Natural killer cell (primary cell): ENCODE data around the gene SLC22A17. TPM values are rescaled to one million over a fixed set of nuclear protein-coding genes. Genes with fewer than 3 reads are reported as not detected.

ENCODE experiments used
- ATAC-seq, 3 donors: fragments of 150-1000 bp in 2 of 3; fragments of 200-7000 bp in 1 of 3; cut with Tn5 transposase; 1 replicate in 1 of 3; 2 replicates in 2 of 3; pipeline ENCODE4 v1.10.0; 2021; ENCODE audit warnings: mild to moderate bottlenecking in 2 of 3, moderate library complexity in 2 of 3
- DNase-seq, 2 donors: peaks; one replicate each; pipeline versions ENCODE4 v3.0.0 to v3.0.0-alpha.2; 2013 to 2021; ENCODE audit warnings: mixed read lengths in 1 of 2
- H3K27ac ChIP-seq: one replicate; pipeline ENCODE4 v1.5.1; 2013; ENCODE audit warnings: mild to moderate bottlenecking, low read length
- H3K27me3 ChIP-seq: one replicate; pipeline ENCODE4 v1.6.1; 2013; ENCODE audit warnings: low read length; ENCODE audit not compliant: control insufficient read depth, insufficient read depth
- H3K36me3 ChIP-seq: one replicate; pipeline ENCODE4 v1.6.1; 2013; ENCODE audit warnings: low read length; ENCODE audit not compliant: control insufficient read depth, insufficient read depth
- H3K4me1 ChIP-seq: one replicate; pipeline ENCODE4 v1.6.1; 2013; ENCODE audit warnings: low read length; ENCODE audit not compliant: control insufficient read depth, insufficient read depth
- H3K4me3 ChIP-seq: one replicate; pipeline ENCODE4 v1.5.1; 2013; ENCODE audit warnings: low read length
- H3K9me3 ChIP-seq: one replicate; pipeline ENCODE4 v1.6.1; 2013; ENCODE audit warnings: low read length; ENCODE audit not compliant: control insufficient read depth, insufficient read depth
- H3K27ac Mint-ChIP-seq, 2 donors: one replicate each; pipeline ENCODE4 v1.8.0; 2022; ENCODE audit warnings: mild to moderate bottlenecking in 2 of 2, mixed read lengths in 2 of 2, moderate library complexity in 1 of 2
- H3K27me3 Mint-ChIP-seq, 2 donors: one replicate each; pipeline ENCODE4 v1.8.0; 2022; ENCODE audit warnings: low read depth in 2 of 2, mixed read lengths in 2 of 2
- H3K36me3 Mint-ChIP-seq: one replicate; pipeline ENCODE4 v1.8.0; 2022; ENCODE audit warnings: mixed read lengths
- H3K4me1 Mint-ChIP-seq, 2 donors: one replicate each; pipeline ENCODE4 v1.8.0; 2022; ENCODE audit warnings: mixed read lengths in 2 of 2
- H3K4me3 Mint-ChIP-seq: one replicate; pipeline ENCODE4 v1.8.0; 2022; ENCODE audit warnings: mild to moderate bottlenecking, moderate library complexity, mixed read lengths
- H3K9me3 Mint-ChIP-seq, 2 donors: one replicate each; pipeline ENCODE4 v1.8.0; 2022; ENCODE audit warnings: mixed read lengths in 2 of 2
- CTCF ChIP-seq: fragments of 200-600 bp; IDR thresholded peaks from one replicate; pipeline ENCODE4 v1.8.0; 2022; ENCODE audit warnings: antibody characterized with exemption
- WGBS: methylation state at CpG from one replicate; pipeline ENCODE4 v1.1.7; 2013; ENCODE audit warnings: missing lambda C conversion rate; ENCODE audit not compliant: insufficient coverage; 5-methylcytosine and 5-hydroxymethylcytosine counted together
- intact Hi-C: fragments of 100-400 bp; cut with micrococcal nuclease; formaldehyde crosslinking; loops from one replicate; pipeline ENCODE4 v1.14.2; 2022
- total RNA-seq, 4 donors: library from RNA; stranded (reverse); fragments of 120-200 nt in 1 of 4; gene quantifications; one replicate each; pipeline versions ENCODE4 v1.2.3 to v1.2.4, GENCODE V29; 2013 to 2022

The SLC22A17 gene
- total RNA-seq, 3 donors from 2014 or later (not counting 1 experiment from before 2014, with no cell fraction given) = 0.28 to 1.00 TPM; not detected in 1

GRCh38 chr14:23365036-23365731 lies 12.5 kb upstream of the SLC22A17 start, which contains the start of gene EFS:
Gene EFS, minus strand, starts transcription at chr14:23365172. Its CDS starts 147 bp downstream, at chr14:23365025.
- H3K4me1 ChIP-seq = no peaks in the 10 kb centered on the region
- Mint-ChIP-seq H3K27ac (no peak within 1 kb of the TSS), H3K9me3 (no peaks in the 10 kb centered on the region), H3K36me3 (no peaks in the 10 kb centered on the region), H3K4me1 (no peaks in the 10 kb centered on the region), H3K27me3 (peaks cover 32% of the 10 kb centered on the region in 2 donors), H3K4me3 (no peak within 1 kb of the TSS)
- DNase-seq (no peak), ATAC-seq (no peak)
- peaks cover 5% of the 10 kb centered on the region for H3K27me3 ChIP-seq
- no peak within 1 kb of the TSS for H3K4me3 ChIP-seq
- intact Hi-C loops = no loop called here
- H3K36me3 ChIP-seq = no peaks in the 10 kb centered on the region
- WGBS = 3% methylated on average over 74 of the region's 74 CpGs
- no peaks in the 10 kb centered on the region for H3K9me3 ChIP-seq
- no peak within 1 kb of the TSS for H3K27ac ChIP-seq
- no peak for TF ChIP-seq CTCF

GRCh38 chr14:23364164-23365035 lies 11.7 kb upstream of the SLC22A17 start:
- Histone ChIP-seq H3K27ac (no peak overlapping the region), H3K36me3 (no peaks in the 10 kb centered on the region), H3K27me3 (peaks cover 5% of the 10 kb centered on the region), H3K4me3 (no peak overlapping the region), H3K9me3 (no peaks in the 10 kb centered on the region), H3K4me1 (no peaks in the 10 kb centered on the region)
- Mint-ChIP-seq H3K27me3 (peaks cover 32% of the 10 kb centered on the region in 2 donors), H3K9me3 (no peaks in the 10 kb centered on the region), H3K36me3 (no peaks in the 10 kb centered on the region), H3K4me1 (no peaks in the 10 kb centered on the region), H3K4me3 (no peak overlapping the region), H3K27ac (no peak overlapping the region)
- WGBS = 38% methylated on average over 18 of the region's 21 CpGs
- intact Hi-C loops = no loop called here
- no peak for TF ChIP-seq CTCF
- no peak for ATAC-seq
- DNase-seq = no peak

- Mint-ChIP-seq H3K9me3 (no peaks in the 10 kb centered on the region), H3K27me3 (peaks cover 17 to 20% of the 10 kb centered on the region in 2 donors), H3K4me3 (no peak overlapping the region), H3K27ac (no peak overlapping the region), H3K36me3 (no peaks in the 10 kb centered on the region), H3K4me1 (no peaks in the 10 kb centered on the region)
- Histone ChIP-seq H3K27me3 (peaks cover 5% of the 10 kb centered on the region), H3K4me1 (no peaks in the 10 kb centered on the region), H3K27ac (no peak overlapping the region), H3K4me3 (no peak overlapping the region), H3K9me3 (no peaks in the 10 kb centered on the region), H3K36me3 (no peaks in the 10 kb centered on the region)
- intact Hi-C loops = no loop called here
- WGBS = 82% methylated on average over 2 of the region's 3 CpGs
- DNase-seq = no peak
- no peak for ATAC-seq
- TF ChIP-seq CTCF = no peak
These were observed 9.5 kb upstream of the SLC22A17 start for GRCh38 chr14:23362200-23362599.
